ENCODE results near the gene HNRNPAB. TPM values are rescaled to one million over a fixed set of nuclear protein-coding genes. Genes with fewer than 3 reads are reported as not detected.

Gene HNRNPAB
- total RNA-seq, 2 experiments from 2014 or later = 258 to 336 TPM

DNA sequence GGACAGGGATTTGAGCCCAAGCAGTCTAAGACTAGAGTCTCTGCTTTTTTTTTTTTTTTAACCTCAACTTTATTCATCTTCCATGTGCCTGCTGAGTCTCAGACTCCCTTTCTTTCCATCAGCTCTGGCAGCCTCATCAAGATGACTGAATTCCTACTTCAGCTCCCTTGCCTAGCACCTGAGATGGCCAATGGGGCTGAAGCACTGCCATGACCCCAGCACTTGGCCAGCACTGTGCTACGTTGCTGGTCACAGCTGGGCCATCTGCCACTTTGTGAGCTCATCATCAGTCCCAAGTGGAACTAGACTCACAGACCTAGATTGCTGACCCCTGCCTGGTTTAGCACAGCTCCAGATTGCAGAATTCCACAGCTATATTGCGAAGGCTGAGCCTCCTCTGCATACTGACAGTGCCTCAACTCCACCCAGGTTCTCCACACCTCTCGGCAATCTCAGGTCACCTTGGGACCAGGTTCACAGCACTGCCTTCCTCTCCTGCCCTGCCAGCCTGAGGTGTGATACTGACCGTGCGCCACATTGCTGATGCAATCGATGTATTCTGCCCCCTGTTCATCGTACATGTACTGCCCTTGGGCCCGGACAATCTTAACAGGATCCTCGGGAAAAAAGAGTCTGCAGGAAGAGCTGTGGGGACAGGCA is 26.7 kb downstream of the HNRNPAB start:
- peaks cover 55% of the 10 kb centered on the region for H3K4me1 Mint-ChIP-seq

GRCh38 chr5:178231539-178232123 is 27.3 kb downstream of the HNRNPAB start:
- intact Hi-C loops (cut with DNase I, micrococcal nuclease) = loop anchor here in 1 of 2 experiments (1.0 to 10.0 kb wide), 6 partner anchors 27 to 913 kb away; partner anchors contain the start of genes CLK4, HNRNPAB, NHP2 and ZNF354A
- DNase-seq (no peak), ATAC-seq (peak; percentile 2)
- CTCF ChIA-PET = interaction anchor here (0.6 kb wide), 2 partner anchors 36 to 168 kb away, joined by 3 read pairs; no protein-coding TSS in a partner anchor
- Mint-ChIP-seq H3K4me3 (peak overlapping the region; percentile 80), H3K27ac (peak overlapping the region; percentile 84), H3K4me1 (peaks cover 56% of the 10 kb centered on the region), H3K27me3 (no peaks in the 10 kb centered on the region), H3K36me3 (ENCODE audit: low read depth) (peaks cover 45% of the 10 kb centered on the region), H3K9me3 (ENCODE audit: low read depth) (no peaks in the 10 kb centered on the region)
- POLR2A ChIA-PET = interaction anchor here (0.9 to 1.6 kb wide), 2 partner anchors 16 to 18 kb away, joined by 5 to 6 read pairs; no protein-coding TSS in a partner anchor

More for the DNA sequence above, 26.7 kb downstream of the HNRNPAB start:
- Mint-ChIP-seq H3K9me3 (ENCODE audit: low read depth) (no peaks in the 10 kb centered on the region), H3K4me3 (peak overlapping the region; percentile 80), H3K36me3 (ENCODE audit: low read depth) (peaks cover 48% of the 10 kb centered on the region), H3K27ac (peak overlapping the region; percentile 84), H3K27me3 (no peaks in the 10 kb centered on the region)
- DNase-seq = no peak
- intact Hi-C loops (cut with DNase I, micrococcal nuclease) = loop anchor here in 1 of 2 experiments (10.0 kb wide), 1 partner anchor 914 kb away; no protein-coding TSS in a partner anchor
- ChIA-PET CTCF (interaction anchor here (0.6 to 0.7 kb wide), 2 partner anchors 14 to 37 kb away, joined by 3 read pairs; no protein-coding TSS in a partner anchor), POLR2A (interaction anchor here (0.6 to 1.6 kb wide), 4 partner anchors 17 to 564 kb away, joined by 3 to 6 read pairs (median 3); no protein-coding TSS in a partner anchor)
- ATAC-seq = no peak

GRCh38 chr5:178232124-178232919 is 28.0 kb downstream of the HNRNPAB start, which contains the start of gene PHYKPL:
PHYKPL (minus strand) TSS chr5:178232802; CDS start chr5:178232550, 252 bp downstream.
- POLR2A ChIA-PET = interaction anchor here (0.9 to 1.5 kb wide), 2 partner anchors 17 to 28 kb away, joined by 5 to 6 read pairs; partner anchors contain the start of gene HNRNPAB
- Mint-ChIP-seq H3K36me3 (ENCODE audit: low read depth) (peaks cover 40% of the 10 kb centered on the region), H3K27me3 (no peaks in the 10 kb centered on the region), H3K9me3 (ENCODE audit: low read depth) (no peaks in the 10 kb centered on the region), H3K4me1 (peaks cover 56% of the 10 kb centered on the region), H3K27ac (peak within 1 kb of the TSS; percentile 84), H3K4me3 (peak within 1 kb of the TSS; percentile 80)
- DNase-seq (peak; percentile 81), ATAC-seq (peak; percentile 70)
- CTCF ChIA-PET = interaction anchor here (0.6 to 0.7 kb wide), 2 partner anchors 48 to 169 kb away, joined by 3 read pairs; no protein-coding TSS in a partner anchor
- intact Hi-C loops (cut with DNase I, micrococcal nuclease) = loop anchor here in 1 of 2 experiments (1.0 to 10.0 kb wide), 6 partner anchors 28 to 912 kb away; partner anchors contain the start of genes CLK4, HNRNPAB, NHP2 and ZNF354A

DNA sequence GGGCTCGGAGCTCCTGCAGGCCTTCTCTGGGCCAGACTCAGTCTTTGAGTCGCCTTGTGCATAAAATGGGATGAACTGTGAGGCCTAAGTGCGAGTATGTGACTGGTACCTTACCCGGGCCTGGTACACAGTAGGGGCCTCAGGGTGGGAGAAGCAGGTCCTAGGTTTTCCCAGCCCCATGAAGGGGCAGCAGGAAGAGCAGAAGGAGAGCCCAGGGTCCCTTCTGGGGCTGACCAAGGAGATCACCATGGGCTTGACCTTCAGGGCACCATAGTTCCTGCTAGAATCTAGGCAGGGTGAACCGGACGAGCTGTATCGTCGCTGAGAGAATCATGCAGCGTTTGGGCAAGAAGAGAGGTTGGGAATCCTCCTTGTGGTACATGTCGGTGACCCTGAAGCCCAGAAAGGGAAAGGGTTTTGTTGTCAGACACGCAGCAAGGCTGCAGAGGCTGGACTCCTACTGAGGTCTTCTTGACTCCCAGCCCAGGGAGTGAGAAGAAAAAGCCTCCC is 28.6 kb downstream of the HNRNPAB start:
- intact Hi-C loops (cut with DNase I, micrococcal nuclease) = loop anchor here in 1 of 2 experiments (1.0 to 10.0 kb wide), 6 partner anchors 29 to 912 kb away; partner anchors contain the start of genes CLK4, HNRNPAB, NHP2 and ZNF354A
- H3K27me3 Mint-ChIP-seq = no peaks in the 10 kb centered on the region
- no peaks in the 10 kb centered on the region for H3K9me3 Mint-ChIP-seq (ENCODE audit: low read depth)
- peak overlapping the region; percentile 80 for H3K27ac Mint-ChIP-seq
- DNase-seq = no peak
- H3K4me3 Mint-ChIP-seq = peak overlapping the region; percentile 80
- ATAC-seq = no peak
- POLR2A ChIA-PET = interaction anchor here (1.5 kb wide), 1 partner anchor 28 kb away, joined by 6 read pairs; the partner anchor contains the start of gene HNRNPAB
- H3K4me1 Mint-ChIP-seq = peaks cover 56% of the 10 kb centered on the region
- peaks cover 33% of the 10 kb centered on the region for H3K36me3 Mint-ChIP-seq (ENCODE audit: low read depth)
- CTCF ChIA-PET = interaction anchor here (0.7 kb wide), 1 partner anchor 48 kb away, joined by 3 read pairs; no protein-coding TSS in a partner anchor

DNA sequence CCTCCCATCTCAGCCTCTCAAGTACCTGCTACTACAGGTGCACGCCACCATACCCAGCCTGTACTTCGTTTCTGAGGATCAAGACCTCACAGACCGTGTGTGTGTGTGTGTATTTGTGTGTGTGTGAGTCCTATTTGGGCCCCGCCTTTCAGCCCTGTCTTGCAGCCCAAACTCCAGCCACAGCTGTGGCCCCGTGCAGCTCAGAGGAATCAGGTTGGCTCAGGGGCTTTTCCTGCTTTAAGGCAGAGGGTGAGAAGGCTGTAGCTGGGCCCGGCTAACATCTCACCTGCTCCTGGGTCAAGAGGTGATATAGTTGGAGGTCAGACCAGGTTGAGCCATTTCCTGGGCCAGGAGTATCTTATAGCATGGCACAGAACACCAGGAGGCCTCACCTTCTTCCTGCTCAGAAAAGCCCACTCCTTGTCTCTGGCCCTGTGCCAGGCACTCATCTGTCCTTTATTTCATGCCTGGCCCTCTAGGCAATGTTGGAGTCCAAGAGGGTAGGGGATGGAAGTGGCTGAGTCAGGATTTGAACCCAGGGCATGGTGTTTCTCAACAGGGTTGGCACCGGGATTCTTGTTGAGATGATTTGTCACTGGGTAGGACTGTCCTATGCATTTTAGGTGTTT is 29.9 kb downstream of the HNRNPAB start:
- ChIA-PET CTCF (interaction anchor here (0.8 to 1.2 kb wide), 7 partner anchors 12 to 629 kb away, joined by 3 to 4 read pairs (median 3); no protein-coding TSS in a partner anchor), POLR2A (interaction anchor here (0.8 to 1.4 kb wide), 2 partner anchors 13 to 18 kb away, joined by 4 to 5 read pairs; no protein-coding TSS in a partner anchor)
- no peak for ATAC-seq
- H3K36me3 Mint-ChIP-seq (ENCODE audit: low read depth) = peaks cover 25% of the 10 kb centered on the region
- H3K9me3 Mint-ChIP-seq (ENCODE audit: low read depth) = no peaks in the 10 kb centered on the region
- peaks cover 58% of the 10 kb centered on the region for H3K4me1 Mint-ChIP-seq
- intact Hi-C loops (cut with DNase I, micrococcal nuclease) = loop anchor here in 1 of 2 experiments (10.0 kb wide), 1 partner anchor 911 kb away; no protein-coding TSS in a partner anchor
- no peak overlapping the region for H3K27ac Mint-ChIP-seq
- no peaks in the 10 kb centered on the region for H3K27me3 Mint-ChIP-seq
- no peak overlapping the region for H3K4me3 Mint-ChIP-seq
- DNase-seq = no peak

GRCh38 chr5:178234750-178235587 is 30.6 kb downstream of the HNRNPAB start:
- ATAC-seq = peak; percentile 38
- no peak overlapping the region for H3K4me3 Mint-ChIP-seq
- intact Hi-C loops (cut with DNase I, micrococcal nuclease) = loop anchor here (1.0 to 10.0 kb wide), 3 partner anchors 316 to 910 kb away; partner anchors contain the start of gene COL23A1 (in 1 of the 2)
- peak; percentile 89 for DNase-seq
- H3K9me3 Mint-ChIP-seq (ENCODE audit: low read depth) = no peaks in the 10 kb centered on the region
- H3K36me3 Mint-ChIP-seq (ENCODE audit: low read depth) = peaks cover 18% of the 10 kb centered on the region
- POLR2A ChIA-PET = interaction anchor here (0.8 to 1.4 kb wide), 2 partner anchors 13 to 19 kb away, joined by 4 to 5 read pairs; no protein-coding TSS in a partner anchor
- H3K27ac Mint-ChIP-seq = no peak overlapping the region
- CTCF ChIA-PET = interaction anchor here (0.6 to 1.2 kb wide), 10 partner anchors 9 to 629 kb away, joined by 3 to 4 read pairs (median 3); no protein-coding TSS in a partner anchor
- H3K27me3 Mint-ChIP-seq = no peaks in the 10 kb centered on the region
- peaks cover 56% of the 10 kb centered on the region for H3K4me1 Mint-ChIP-seq

DNA sequence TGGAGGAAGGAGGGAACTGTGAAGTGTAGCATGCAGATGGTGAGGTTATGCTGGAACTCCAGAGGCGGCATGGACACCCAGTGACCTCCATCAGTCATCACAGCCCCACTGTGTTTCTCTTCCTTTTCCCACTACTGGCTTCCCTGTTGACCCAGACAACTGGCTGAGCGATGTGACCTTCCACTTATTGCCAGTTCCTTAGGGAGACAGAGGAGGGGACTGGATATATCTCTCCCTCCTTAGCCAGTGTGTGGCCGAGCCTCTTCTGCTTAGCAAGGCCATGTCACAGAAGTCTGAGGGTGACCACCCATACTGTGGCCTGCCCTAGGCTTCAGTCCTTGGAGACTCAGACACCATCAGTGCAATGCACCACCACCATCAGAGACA is 31.2 kb downstream of the HNRNPAB start:
- Mint-ChIP-seq H3K4me1 (peaks cover 52% of the 10 kb centered on the region), H3K27ac (no peak overlapping the region)
- intact Hi-C loops (cut with DNase I, micrococcal nuclease) = loop anchor here (1.0 to 10.0 kb wide), 3 partner anchors 316 to 909 kb away; partner anchors contain the start of gene COL23A1 (in 1 of the 2)

GRCh38 chr5:178236126-178236525 is 31.8 kb downstream of the HNRNPAB start:
- no peaks in the 10 kb centered on the region for H3K9me3 Mint-ChIP-seq (ENCODE audit: low read depth)
- H3K27me3 Mint-ChIP-seq = no peaks in the 10 kb centered on the region
- no peak overlapping the region for H3K4me3 Mint-ChIP-seq
- CTCF ChIA-PET = interaction anchor here (1.0 kb wide), 1 partner anchor 44 kb away, joined by 6 read pairs; no protein-coding TSS in a partner anchor
- H3K36me3 Mint-ChIP-seq (ENCODE audit: low read depth) = peaks cover 8% of the 10 kb centered on the region
- no peak for ATAC-seq
- peaks cover 52% of the 10 kb centered on the region for H3K4me1 Mint-ChIP-seq
- no peak for DNase-seq
- H3K27ac Mint-ChIP-seq = no peak overlapping the region
- intact Hi-C loops (cut with DNase I, micrococcal nuclease) = loop anchor here in 1 of 2 experiments (10.0 kb wide), 1 partner anchor 909 kb away; no protein-coding TSS in a partner anchor
- POLR2A ChIA-PET = interaction anchor here (0.8 kb wide), 1 partner anchor 1142 kb away, joined by 7 read pairs; no protein-coding TSS in a partner anchor

More for the DNA sequence above, 31.2 kb downstream of the HNRNPAB start:
- CTCF ChIA-PET = interaction anchor here (0.7 to 1.2 kb wide), 4 partner anchors 8 to 34 kb away, joined by 3 to 4 read pairs (median 3); no protein-coding TSS in a partner anchor
- H3K9me3 Mint-ChIP-seq (ENCODE audit: low read depth) = no peaks in the 10 kb centered on the region
- no peak overlapping the region for H3K4me3 Mint-ChIP-seq
- peaks cover 14% of the 10 kb centered on the region for H3K36me3 Mint-ChIP-seq (ENCODE audit: low read depth)
- DNase-seq (no peak), ATAC-seq (no peak)
- POLR2A ChIA-PET = interaction anchor here (1.4 kb wide), 1 partner anchor 20 kb away, joined by 5 read pairs; no protein-coding TSS in a partner anchor
- H3K27me3 Mint-ChIP-seq = no peaks in the 10 kb centered on the region

DNA sequence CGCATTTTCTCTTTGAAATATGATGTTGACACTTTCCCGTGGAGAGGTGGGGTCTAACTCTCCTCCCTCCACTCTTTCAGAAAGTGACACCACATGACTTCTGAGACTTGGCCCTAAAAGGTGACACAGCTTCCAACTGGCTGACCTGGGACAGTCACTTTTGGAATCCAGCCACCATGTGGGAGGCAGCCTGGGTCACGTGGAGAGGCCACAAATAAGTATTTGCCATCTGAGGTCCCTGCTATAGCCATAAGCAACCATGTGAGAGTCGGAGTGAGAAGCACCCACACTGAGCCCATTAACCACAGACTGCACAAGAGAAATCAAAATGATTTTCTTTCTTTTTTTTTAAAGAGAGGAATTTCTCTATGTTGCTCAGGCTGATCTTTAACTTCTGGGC is 32.3 kb downstream of the HNRNPAB start:
- POLR2A ChIA-PET = interaction anchor here (0.8 kb wide), 1 partner anchor 1142 kb away, joined by 7 read pairs; no protein-coding TSS in a partner anchor

More for the DNA sequence above, 32.3 kb downstream of the HNRNPAB start:
- H3K27ac Mint-ChIP-seq = no peak overlapping the region
- no peak for DNase-seq
- H3K27me3 Mint-ChIP-seq = no peaks in the 10 kb centered on the region
- peaks cover 49% of the 10 kb centered on the region for H3K4me1 Mint-ChIP-seq
- peaks cover 3% of the 10 kb centered on the region for H3K36me3 Mint-ChIP-seq (ENCODE audit: low read depth)
- no peaks in the 10 kb centered on the region for H3K9me3 Mint-ChIP-seq (ENCODE audit: low read depth)
- ATAC-seq = no peak
- H3K4me3 Mint-ChIP-seq = no peak overlapping the region
- intact Hi-C loops (cut with DNase I, micrococcal nuclease) = loop anchor here in 1 of 2 experiments (10.0 kb wide), 1 partner anchor 908 kb away; no protein-coding TSS in a partner anchor
- CTCF ChIA-PET = interaction anchor here (0.8 to 1.0 kb wide), 2 partner anchors 43 to 78 kb away, joined by 3 to 6 read pairs; no protein-coding TSS in a partner anchor

Measured in activated CD4-positive, alpha-beta T cell treated with anti-CD3 and anti-CD28 coated beads for 36 hours (primary cell).